Stimulated activated naive CD8-positive, alpha-beta T cell treated with anti-CD3 and anti-CD28 coated beads, Interleukin-15, amount 100 ng/mL, for 72 hours (primary cell): ENCODE measurements around the gene ZNF276.
"Not testable (repeated sequence)": the region's sequence is repeated elsewhere in the genome, so short reads cannot be mapped to it uniquely, and the experiment has no call there.

ENCODE experiments used
- ATAC-seq: fragments of 150-1000 bp; cut with Tn5 transposase; 2 replicates; pipeline ENCODE4 v1.10.0; 2021; ENCODE audit warnings: mild to moderate bottlenecking, moderate library complexity
- DNase-seq, 2 donors: peaks; one replicate each; pipeline ENCODE4 v3.0.0; 2021 to 2022
- H3K27ac Mint-ChIP-seq, 2 donors: one replicate each; pipeline ENCODE4 v1.8.0; 2022; ENCODE audit warnings: mild to moderate bottlenecking in 2 of 2, mixed read lengths in 2 of 2, moderate library complexity in 2 of 2
- H3K27me3 Mint-ChIP-seq: one replicate; pipeline ENCODE4 v1.8.0; 2022; ENCODE audit warnings: mixed read lengths
- H3K4me1 Mint-ChIP-seq: one replicate; pipeline ENCODE4 v1.8.0; 2022; ENCODE audit warnings: mild to moderate bottlenecking, mixed read lengths
- H3K4me3 Mint-ChIP-seq, 2 donors: one replicate each; pipeline ENCODE4 v1.8.0; 2022; ENCODE audit warnings: mild to moderate bottlenecking in 2 of 2, mixed read lengths in 2 of 2, moderate library complexity in 1 of 2
- H3K9me3 Mint-ChIP-seq, 2 donors: one replicate each; pipeline ENCODE4 v1.8.0; 2022; ENCODE audit warnings: mixed read lengths in 2 of 2

Gene ZNF276

DNA sequence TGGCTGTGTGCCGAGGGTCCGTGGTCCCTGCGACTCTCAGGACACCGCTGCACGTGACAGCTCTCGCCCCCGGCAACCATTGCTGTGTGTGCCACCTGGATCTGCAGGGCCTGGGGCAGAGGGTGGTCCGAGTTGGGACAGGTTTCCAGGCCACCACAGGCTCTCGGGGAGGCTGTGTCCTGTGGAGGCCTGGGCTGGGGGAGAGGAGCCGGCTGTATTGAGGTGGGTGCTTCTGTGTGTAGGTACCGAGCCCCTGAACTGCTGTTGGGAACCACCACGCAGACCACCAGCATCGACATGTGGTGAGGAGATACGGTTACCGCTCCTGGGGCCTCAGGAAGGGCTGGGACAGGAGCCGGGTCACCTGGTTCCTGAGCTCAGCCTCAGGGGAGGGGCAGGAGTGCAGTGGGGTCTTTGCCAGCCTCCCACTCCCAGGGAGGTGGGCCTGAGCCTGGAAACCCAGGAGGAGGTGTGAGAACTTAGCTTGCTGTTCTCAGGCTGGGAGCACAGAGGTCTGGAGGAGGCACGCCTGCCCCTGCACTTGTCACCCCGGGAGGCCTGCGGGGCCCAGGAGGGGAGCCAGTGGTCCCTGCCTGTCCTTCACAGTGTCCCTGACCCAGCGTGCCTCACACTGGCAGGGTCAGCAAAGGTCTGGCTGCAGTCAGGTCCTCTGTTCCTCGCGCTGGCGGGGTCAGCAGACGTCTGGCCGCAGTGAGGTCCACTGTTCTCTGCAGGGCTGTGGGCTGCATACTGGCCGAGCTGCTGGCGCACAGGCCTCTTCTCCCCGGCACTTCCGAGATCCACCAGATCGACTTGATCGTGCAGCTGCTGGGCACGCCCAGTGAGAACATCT, 27.2 kb upstream of the ZNF276 start:
- Mint-ChIP-seq H3K4me1 (peaks cover 27% of the 10 kb centered on the region), H3K27ac (no peak overlapping the region)
- ATAC-seq: no peak

DNA sequence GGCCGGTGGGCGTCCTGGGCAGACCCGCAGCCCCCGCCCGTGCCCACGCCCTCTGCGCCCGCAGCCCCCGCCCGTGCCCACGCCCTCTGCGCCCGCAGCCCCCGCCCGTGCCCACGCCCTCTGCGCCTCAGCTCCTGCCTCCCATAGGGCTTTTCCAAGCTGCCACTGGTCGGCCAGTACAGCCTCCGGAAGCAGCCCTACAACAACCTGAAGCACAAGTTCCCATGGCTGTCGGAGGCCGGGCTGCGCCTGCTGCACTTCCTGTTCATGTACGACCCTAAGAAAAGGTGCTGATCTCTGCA, 26.6 kb upstream of the ZNF276 start:
- not testable (repeated sequence) for H3K4me3 Mint-ChIP-seq
- peak; percentile 24 for ATAC-seq

More for the DNA sequence above, 27.2 kb upstream of the ZNF276 start:
- DNase-seq: peak in 1 of 2 donors; percentile 9
- H3K9me3 Mint-ChIP-seq: no peaks in the 10 kb centered on the region
- no peak overlapping the region for H3K4me3 Mint-ChIP-seq
- H3K27me3 Mint-ChIP-seq: no peaks in the 10 kb centered on the region

DNA sequence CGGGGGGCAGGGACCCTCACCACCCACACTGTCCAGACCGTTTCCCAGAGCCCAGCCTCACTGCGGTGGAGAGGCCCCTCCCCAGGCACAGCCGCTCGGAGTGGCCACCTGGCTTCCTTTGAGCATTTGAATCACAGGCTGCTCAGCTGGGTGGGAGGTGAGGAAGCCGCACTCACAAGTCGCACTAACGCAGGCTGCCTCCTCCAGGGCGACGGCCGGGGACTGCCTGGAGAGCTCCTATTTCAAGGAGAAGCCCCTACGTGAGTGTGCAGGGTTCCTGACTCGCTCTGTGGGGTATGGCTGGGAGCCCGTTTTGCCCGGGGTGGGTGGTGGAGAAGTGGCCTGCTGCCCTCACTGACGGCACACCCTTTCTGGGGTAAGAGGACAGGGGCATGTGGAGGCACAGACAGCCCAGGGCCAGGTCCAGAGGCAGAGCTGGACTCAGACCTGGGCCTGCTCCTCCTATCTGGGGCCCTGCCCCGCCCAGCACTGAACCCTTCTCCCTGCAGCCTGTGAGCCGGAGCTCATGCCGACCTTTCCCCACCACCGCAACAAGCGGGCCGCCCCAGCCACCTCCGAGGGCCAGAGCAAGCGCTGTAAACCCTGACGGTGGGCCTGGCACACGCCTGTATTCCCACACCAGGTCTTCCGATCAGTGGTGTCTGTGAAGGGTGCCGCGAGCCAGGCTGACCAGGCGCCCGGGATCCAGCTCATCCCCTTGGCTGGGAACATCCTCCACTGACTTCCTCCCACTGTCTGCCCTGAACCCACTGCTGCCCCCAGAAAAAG, 26.1 kb upstream of the ZNF276 start:
- H3K4me1 Mint-ChIP-seq: peaks cover 28% of the 10 kb centered on the region
- peak in 1 of 2 donors; percentile 13 for DNase-seq
- ATAC-seq: no peak
- H3K27ac Mint-ChIP-seq: peak overlapping the region in 1 of 2 donors; percentile 63
- no peak overlapping the region for H3K4me3 Mint-ChIP-seq
- no peaks in the 10 kb centered on the region for H3K9me3 Mint-ChIP-seq
- H3K27me3 Mint-ChIP-seq: no peaks in the 10 kb centered on the region

More for the DNA sequence above, 26.6 kb upstream of the ZNF276 start:
- H3K9me3 Mint-ChIP-seq, H3K27me3 Mint-ChIP-seq, DNase-seq: not testable (repeated sequence)
- Mint-ChIP-seq H3K4me1 (peaks cover 27% of the 10 kb centered on the region), H3K27ac (peak overlapping the region in 1 of 2 donors; percentile 63)

DNA sequence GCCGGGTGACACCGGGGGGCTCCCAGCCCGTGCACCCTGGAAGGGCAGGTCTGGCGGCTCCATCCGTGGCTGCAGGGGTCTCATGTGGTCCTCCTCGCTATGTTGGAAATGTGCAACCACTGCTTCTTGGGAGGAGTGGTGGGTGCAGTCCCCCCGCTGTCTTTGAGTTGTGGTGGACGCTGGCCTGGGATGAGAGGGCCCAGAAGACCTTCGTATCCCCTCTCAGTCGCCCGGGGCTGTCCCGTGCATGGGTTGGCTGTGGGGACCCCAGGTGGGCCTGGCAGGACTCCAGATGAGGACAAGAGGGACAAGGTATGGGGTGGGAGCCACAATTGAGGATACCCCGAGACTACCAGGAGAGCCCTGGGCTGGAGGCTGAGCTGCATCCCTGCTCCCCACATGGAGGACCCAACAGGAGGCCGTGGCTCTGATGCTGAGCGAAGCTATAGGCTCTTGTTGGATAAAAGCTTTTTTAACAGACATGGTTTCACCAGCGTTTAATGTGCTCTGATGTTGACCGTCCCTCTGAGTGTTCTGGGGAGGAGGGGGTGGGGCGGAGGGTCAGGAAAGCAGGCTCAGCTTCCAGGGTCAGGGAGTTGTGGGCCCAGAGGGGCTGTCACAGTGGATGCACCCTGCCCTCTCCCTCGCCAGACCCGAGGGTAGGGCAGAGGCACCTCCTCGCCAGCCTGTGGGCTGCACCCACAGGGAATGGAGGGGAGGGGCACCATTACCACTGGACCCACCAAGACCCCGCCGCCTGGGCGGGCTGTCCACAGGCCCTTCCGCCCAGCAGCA, 25.3 kb upstream of the ZNF276 start:
- peak in 1 of 2 donors; percentile 12 for DNase-seq
- H3K27me3 Mint-ChIP-seq: no peaks in the 10 kb centered on the region

GRCh38 chr16:89696670-89697128, 24.6 kb upstream of the ZNF276 start:
- DNase-seq: peak in 1 of 2 donors; percentile 31
- H3K9me3 Mint-ChIP-seq: no peaks in the 10 kb centered on the region
- peak overlapping the region in 1 of 2 donors; percentile 18 for H3K4me3 Mint-ChIP-seq
- no peak for ATAC-seq
- peaks cover 28% of the 10 kb centered on the region for H3K4me1 Mint-ChIP-seq
- no peak overlapping the region for H3K27ac Mint-ChIP-seq
- no peaks in the 10 kb centered on the region for H3K27me3 Mint-ChIP-seq

More for the DNA sequence above, 25.3 kb upstream of the ZNF276 start:
- no peak overlapping the region for H3K27ac Mint-ChIP-seq
- H3K9me3 Mint-ChIP-seq: no peaks in the 10 kb centered on the region
- H3K4me1 Mint-ChIP-seq: peaks cover 28% of the 10 kb centered on the region
- no peak overlapping the region for H3K4me3 Mint-ChIP-seq
- ATAC-seq: no peak

DNA sequence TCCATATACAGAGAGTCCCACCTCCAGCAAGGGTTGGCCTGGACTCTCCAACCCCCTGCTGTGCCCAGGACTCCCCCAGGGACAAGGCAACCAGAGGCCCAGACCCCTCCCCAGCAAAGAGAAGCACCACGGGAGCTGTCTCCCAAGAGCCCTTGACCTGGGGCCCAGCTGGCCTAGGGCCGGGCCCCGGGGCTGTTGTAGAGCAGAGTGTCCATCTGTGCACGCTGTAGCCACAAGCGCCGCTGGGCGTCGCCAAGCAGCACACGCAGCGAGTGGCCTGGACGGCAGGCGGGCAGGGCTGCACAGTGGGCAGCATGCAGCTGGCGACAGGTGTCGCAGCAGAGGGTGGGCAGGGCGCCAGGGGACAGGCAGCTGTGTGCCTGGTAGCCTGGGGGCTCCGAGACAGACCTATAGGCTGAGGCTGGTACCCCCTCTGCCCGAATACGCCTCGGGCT, 24.1 kb upstream of the ZNF276 start:
- H3K27ac Mint-ChIP-seq: no peak overlapping the region

DNA sequence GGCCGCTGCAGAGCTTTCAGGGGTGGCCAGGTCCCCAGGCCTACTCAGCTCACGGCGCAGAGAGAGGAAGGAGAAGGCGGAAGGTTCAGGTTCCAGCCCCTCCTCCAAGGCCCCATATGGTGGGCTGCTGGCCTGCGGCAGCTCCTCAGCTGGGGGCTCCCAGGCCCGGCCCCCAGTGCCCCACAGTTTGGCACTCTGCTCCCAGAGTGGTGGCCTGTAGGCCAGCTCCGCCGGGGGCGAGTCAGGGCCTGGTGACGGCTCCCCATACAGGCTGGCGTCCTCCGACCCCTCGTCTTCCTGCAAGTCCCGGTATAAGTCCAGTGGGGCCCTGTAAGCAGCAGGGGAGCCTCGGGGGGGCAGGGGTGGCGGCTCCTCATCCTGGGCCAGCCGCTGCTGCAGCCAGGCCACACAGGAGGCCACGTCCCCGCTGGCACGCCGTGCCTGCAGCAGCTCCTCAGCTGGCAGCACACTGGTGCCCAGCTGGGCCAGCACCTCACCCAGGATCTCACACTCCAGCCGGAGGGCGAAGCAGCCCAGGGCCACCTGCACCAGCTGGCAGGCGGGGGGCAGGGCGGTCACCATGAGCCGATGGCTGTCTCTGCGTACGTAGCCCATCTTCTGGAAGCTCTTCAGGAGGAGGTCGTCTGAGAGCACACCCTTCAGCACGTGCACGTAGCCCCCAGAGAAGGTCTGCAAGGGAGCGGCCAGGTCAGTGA, 23.6 kb upstream of the ZNF276 start:
- Mint-ChIP-seq H3K4me3 (no peak overlapping the region), H3K4me1 (peaks cover 36% of the 10 kb centered on the region), H3K27ac (no peak overlapping the region), H3K9me3 (no peaks in the 10 kb centered on the region), H3K27me3 (no peaks in the 10 kb centered on the region)
- no peak for ATAC-seq
- DNase-seq: peak in 1 of 2 donors; percentile 14

More for the DNA sequence above, 24.1 kb upstream of the ZNF276 start:
- no peaks in the 10 kb centered on the region for H3K9me3 Mint-ChIP-seq
- no peak overlapping the region for H3K4me3 Mint-ChIP-seq
- H3K4me1 Mint-ChIP-seq: peaks cover 30% of the 10 kb centered on the region
- DNase-seq (peak in 1 of 2 donors; percentile 13), ATAC-seq (no peak)
- no peaks in the 10 kb centered on the region for H3K27me3 Mint-ChIP-seq

DNA sequence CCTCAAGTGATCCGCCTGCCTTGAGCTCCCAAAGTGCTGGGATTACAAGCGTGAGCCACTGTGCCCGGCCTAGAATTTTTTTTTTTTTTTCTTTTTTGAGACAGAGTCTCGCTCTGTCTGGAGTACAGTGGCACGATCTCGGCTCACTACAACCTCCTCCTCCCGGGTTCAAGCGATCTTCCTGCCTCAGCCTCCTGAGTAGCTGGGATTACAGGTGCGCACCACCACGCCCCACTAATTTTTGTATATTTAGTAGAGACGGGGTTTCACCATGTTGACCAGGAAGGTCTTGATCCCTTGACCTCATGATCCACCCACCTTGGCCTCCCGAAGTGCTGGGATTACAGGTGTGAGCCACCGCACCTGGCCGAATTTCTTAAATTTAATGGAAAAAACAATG, 22.6 kb upstream of the ZNF276 start:
- peaks cover 37% of the 10 kb centered on the region for H3K4me1 Mint-ChIP-seq

GRCh38 chr16:89699629-89700099, 21.7 kb upstream of the ZNF276 start:
- not testable (repeated sequence) for H3K9me3 Mint-ChIP-seq, H3K27me3 Mint-ChIP-seq, H3K27ac Mint-ChIP-seq, ATAC-seq, DNase-seq
- peak overlapping the region; percentile 86 to 87 for H3K4me3 Mint-ChIP-seq
- peaks cover 37% of the 10 kb centered on the region for H3K4me1 Mint-ChIP-seq

More for the DNA sequence above, 22.6 kb upstream of the ZNF276 start:
- not testable (repeated sequence) for H3K27me3 Mint-ChIP-seq, H3K9me3 Mint-ChIP-seq, ATAC-seq, DNase-seq, H3K27ac Mint-ChIP-seq, H3K4me3 Mint-ChIP-seq

DNA sequence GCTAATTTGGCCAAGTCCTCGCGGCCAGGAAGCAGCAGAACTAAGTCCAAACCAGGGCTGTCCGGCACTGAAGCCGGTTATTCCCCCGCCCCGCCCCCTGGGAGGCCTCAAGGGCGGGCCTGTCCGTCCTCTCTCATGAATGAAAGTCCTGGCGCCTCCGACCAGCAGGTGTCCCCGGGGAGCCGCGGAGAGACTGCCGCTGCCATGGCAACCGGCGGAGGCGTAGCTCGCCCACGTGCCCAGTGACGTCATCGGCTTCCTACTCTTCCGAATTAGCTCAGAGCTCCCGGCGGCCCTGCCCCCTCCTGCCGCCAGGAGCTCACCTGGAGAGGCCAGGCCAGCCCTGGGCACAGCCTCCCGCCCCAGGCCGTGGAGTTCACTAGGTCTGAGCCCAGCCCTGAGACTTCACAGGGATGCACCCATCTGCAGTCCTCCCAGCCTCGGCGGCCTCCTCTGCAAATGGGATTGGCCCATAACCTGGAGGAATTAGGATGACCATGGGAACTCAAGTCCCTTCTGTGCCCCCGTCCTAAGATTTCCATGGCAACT, 21.2 kb upstream of the ZNF276 start:
- DNase-seq (peak; percentile 92 to 94), ATAC-seq (peak; percentile 31)
- no peaks in the 10 kb centered on the region for H3K9me3 Mint-ChIP-seq
- peak overlapping the region; percentile 86 to 87 for H3K4me3 Mint-ChIP-seq
- peak overlapping the region in 1 of 2 donors; percentile 80 for H3K27ac Mint-ChIP-seq
- H3K27me3 Mint-ChIP-seq: no peaks in the 10 kb centered on the region
- H3K4me1 Mint-ChIP-seq: peaks cover 37% of the 10 kb centered on the region

DNA sequence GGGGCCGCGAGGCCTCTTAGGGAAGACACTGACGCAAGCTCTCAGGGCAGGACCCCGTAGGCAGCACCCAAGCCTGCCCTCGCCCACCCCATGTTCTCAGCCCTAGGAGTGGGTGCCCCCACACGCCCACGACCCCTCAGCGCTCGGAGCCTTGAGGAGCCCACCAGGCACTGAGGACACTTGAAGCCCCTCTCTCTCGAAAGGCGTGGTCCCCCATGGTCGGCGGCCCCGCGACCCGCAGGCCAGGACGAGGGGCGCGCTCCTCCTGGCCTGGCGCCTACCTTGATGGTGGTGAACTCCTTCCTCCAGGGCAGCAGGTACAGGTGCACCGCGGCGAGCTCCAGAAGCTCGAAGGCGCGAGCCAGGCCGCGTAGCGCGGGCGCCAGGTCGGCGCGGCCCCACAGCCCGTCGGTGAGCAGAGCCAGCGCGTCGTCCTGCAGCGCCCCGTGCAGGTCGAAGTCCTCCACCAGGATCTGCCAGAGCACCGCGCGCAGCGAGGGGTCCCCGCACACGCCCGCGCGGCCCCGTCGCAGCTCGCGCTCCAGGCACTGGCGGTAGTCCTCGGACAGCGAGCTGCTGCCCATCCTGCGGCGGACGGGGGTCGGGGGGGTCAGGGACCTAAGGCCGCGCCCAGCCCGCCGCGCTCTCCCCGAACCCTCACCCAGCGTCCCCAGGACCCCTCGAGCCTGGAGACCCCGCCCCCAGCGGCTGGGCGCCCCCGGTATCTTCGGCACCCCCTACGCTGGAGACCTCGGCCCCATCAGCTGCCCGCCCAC, 20.5 kb upstream of the ZNF276 start:
- DNase-seq (peak; percentile 70 to 74), ATAC-seq (peak; percentile 65)
- Mint-ChIP-seq H3K27me3 (no peaks in the 10 kb centered on the region), H3K9me3 (no peaks in the 10 kb centered on the region), H3K4me3 (peak overlapping the region; percentile 86 to 87), H3K4me1 (peaks cover 35% of the 10 kb centered on the region), H3K27ac (peak overlapping the region; percentile 31 to 80)

GRCh38 chr16:89701425-89702406, 19.6 kb upstream of the ZNF276 start, which contains the start of gene SPATA2L:
Gene SPATA2L (minus strand): TSS chr16:89701705. CDS start chr16:89701232, 473 bp downstream.
- peaks cover 35% of the 10 kb centered on the region for H3K4me1 Mint-ChIP-seq
- no peaks in the 10 kb centered on the region for H3K27me3 Mint-ChIP-seq
- DNase-seq: peak; percentile 98 to 99
- H3K9me3 Mint-ChIP-seq: no peaks in the 10 kb centered on the region
- ATAC-seq: peak; percentile 80
- peak within 1 kb of the TSS; percentile 46 to 80 for H3K27ac Mint-ChIP-seq
- peak within 1 kb of the TSS; percentile 86 to 87 for H3K4me3 Mint-ChIP-seq

GRCh38 chr16:89704281-89704680, 17.1 kb upstream of the ZNF276 start:
- no peak for ATAC-seq
- H3K27me3 Mint-ChIP-seq: no peaks in the 10 kb centered on the region
- H3K9me3 Mint-ChIP-seq: no peaks in the 10 kb centered on the region
- DNase-seq: no peak
- H3K27ac Mint-ChIP-seq: no peak overlapping the region
- peaks cover 35% of the 10 kb centered on the region for H3K4me1 Mint-ChIP-seq
- H3K4me3 Mint-ChIP-seq: no peak overlapping the region
